Measurements from ENCODE around the gene NFKBIA. TPM values are rescaled to one million over a fixed set of nuclear protein-coding genes. Genes with fewer than 3 reads are reported as not detected.

The NFKBIA gene
- total and polyA plus RNA-seq, 2 of the 8 experiments (the other 6 are each of a cell fraction or from before 2014, with no cell fraction given) = 25.9 to 49.7 TPM

GRCh38 chr14:35402323-35403113, 2.0 kb downstream of the NFKBIA start:
- Histone ChIP-seq H3K79me2 (ENCODE audit: control insufficient read depth in 1 of 2, insufficient read depth in 2 of 2, low read length in 2 of 2) (peaks cover 0 to 15% of the 10 kb centered on the region in 2 experiments; a peak in 3 of 4 replicates), H3K9ac (replicated peaks in 1 of 4; ENCODE audit: extremely low read depth in 1 of 4, low read depth in 3 of 4, low read length in 3 of 4) (0 out of 7 replicates have a peak overlapping the region, but pooled peaks of 1 of the 4 experiments have one; percentile 50), H3K27me3 (replicated peaks in 1 of 4; ENCODE audit: control insufficient read depth in 3 of 4, extremely low read depth in 1 of 4, insufficient read depth in 3 of 4, low read length in 3 of 4) (no peaks in the 10 kb centered on the region), H2BK15ac (ENCODE audit: low read length) (0 out of 2 replicates have a peak overlapping the region, but pooled peaks have one; percentile 31), H2BK5ac (ENCODE audit: low read depth, low read length) (no peak overlapping the region), H4K91ac (replicated peaks; ENCODE audit: insufficient read length, low read length) (peak overlapping the region; percentile 73), H3K56ac (replicated peaks; ENCODE audit: insufficient read length, low read depth, low read length) (no peak overlapping the region), H3K27ac (ENCODE audit: low read depth, low read length) (no peak overlapping the region; the same call in 1 of the 2 replicates), H3K4ac (replicated peaks; ENCODE audit: insufficient read length, low read depth, low read length) (no peak overlapping the region), H2BK120ac (replicated peaks; ENCODE audit: low read depth, low read length) (no peak overlapping the region), H3K4me3 (ENCODE audit: extremely low read depth in 1 of 4, insufficient read depth in 2 of 4, low read depth in 3 of 4, low read length in 4 of 4) (peak overlapping the region in 1 of 4 experiments; percentile 99; a peak in 3 of 8 replicates), H2BK20ac (ENCODE audit: low read length) (no peak overlapping the region), H3K4me1 (replicated peaks in 1 of 4; ENCODE audit: control insufficient read depth in 3 of 4, insufficient read depth in 4 of 4, low read length in 3 of 4) (peaks cover 7 to 21% (median 17%) of the 10 kb centered on the region in 4 experiments), H3K79me1 (ENCODE audit: low read depth, low read length) (peaks cover 6% of the 10 kb centered on the region; the same call in 1 of the 2 replicates), H4K8ac (ENCODE audit: extremely low read depth, insufficient read depth, low read length) (peak overlapping the region; percentile 66), H2AK5ac (ENCODE audit: low read depth, low read length) (no peak overlapping the region; the same call in 1 of the 2 replicates), H2AFZ (ENCODE audit: low read length) (no peak overlapping the region), H2BK12ac (ENCODE audit: low read depth, low read length) (0 out of 2 replicates have a peak overlapping the region, but pooled peaks have one; percentile 50), H3K18ac (ENCODE audit: extremely low read depth, low read length) (no peak overlapping the region; the same call in 1 of the 2 replicates), H3K36me3 (ENCODE audit: control insufficient read depth in 2 of 4, insufficient read depth in 4 of 4, low read length in 3 of 4) (peaks cover 12 to 31% (median 24%) of the 10 kb centered on the region in 4 experiments), H3K23me2 (ENCODE audit: low read depth, low read length) (peaks cover 9% of the 10 kb centered on the region), H4K20me1 (replicated peaks in 1 of 2; ENCODE audit: control insufficient read depth in 1 of 2, insufficient read depth in 2 of 2, low read length in 2 of 2) (peaks cover 2 to 3% of the 10 kb centered on the region in 2 experiments), H3K14ac (ENCODE audit: insufficient read length) (no peak overlapping the region), H3K4me2 (ENCODE audit: insufficient read depth in 1 of 2, low read depth in 2 of 2, low read length in 2 of 2) (peak overlapping the region; percentile 88 to 96), H3K9me3 (ENCODE audit: insufficient read depth in 2 of 2, low read depth in 1 of 2, low read length in 1 of 2) (no peaks in the 10 kb centered on the region), H4K5ac (ENCODE audit: insufficient read length, low read depth, low read length) (no peak overlapping the region), H3K23ac (ENCODE audit: insufficient read length) (no peak overlapping the region)
- TF ChIP-seq RFX5 (IDR thresholded peaks at IDR 0.05; ENCODE audit: borderline replicate concordance, low read depth, low read length) = no peak
- TF ChIP-seq SIN3A (conservative IDR thresholded peaks at IDR 0.05 in 1 of 2, IDR thresholded peaks at IDR 0.05 in 1 of 2; ENCODE audit: low read depth in 1 of 2, low read length in 2 of 2) = no peak
- no peak for TF ChIP-seq NANOG (IDR thresholded peaks at IDR 0.05; ENCODE audit: insufficient read depth, low read depth, low read length, poor library complexity, severe bottlenecking)
- TF ChIP-seq POU5F1 (IDR thresholded peaks at IDR 0.05; ENCODE audit: low read depth, low read length) = no peak
- ChIA-PET POLR2A (ENCODE audit: partially characterized antibody) (interaction anchor here (0.6 to 4.8 kb wide), 16 partner anchors 9 to 472 kb away, joined by 3 to 48 read pairs (median 6); partner anchors contain the start of genes PPP2R3C and PSMA6), CTCF (ENCODE audit: partially characterized antibody) (interaction anchor here (0.6 to 3.3 kb wide), 11 partner anchors 8 to 1608 kb away, joined by 3 to 18 read pairs (median 3); no protein-coding TSS in a partner anchor)
- DNase-seq (ENCODE audit: low read depth in 1 of 2, low spot score in 2 of 2) (no peak), FAIRE-seq (no peak)
- WGBS, 2 experiments (ENCODE audit: extremely low coverage in 1 of 2, insufficient coverage in 1 of 2, insufficient read length in 1 of 2, insufficient replicate concordance in 2 of 2, low coverage in 1 of 2, low lambda C conversion rate in 2 of 2, missing lambda C conversion rate in 1 of 2) = 91% methylated on average over 14 of the region's 14 CpGs; no CpG with 5 or more reads in 1 of the 2 experiments

All from H1 (cell line).